Heart left ventricle (tissue), 13 donors: ENCODE results near the gene HAUS2.

Experiments
- POLR2A ChIP-seq, 2 donors: fragments of 450-650 bp; IDR thresholded peaks; one replicate each; pipeline ENCODE4 v1.6.1; 2017; ENCODE audit warnings: antibody characterized with exemption in 2 of 2, mild to moderate bottlenecking in 2 of 2, moderate library complexity in 2 of 2
- TF ChIP-seq, protein P1 (sequence below), 12 donors: fragments of 200-600 bp; sonication (generic) in 4 of 12; IDR thresholded peaks; one replicate each; pipeline versions ENCODE4 v1.5.0 to v1.8.0; 2018 to 2022; ENCODE audit warnings: antibody characterized with exemption in 12 of 12, mild to moderate bottlenecking in 5 of 12
- donor health status: ischemic (EF 13 %, LVEDD 7.1; RV severe dilation, severe dysfunction).
- donor health status: DM: no; HTN: yes; CAD: no.
- donor health status: DM: no; HTN: no; CAD: no.
- donor health status: ischemic (EF 25% LVEDD 6.9; RV normal size, moderate dysfunction).
- donor health status: ischemic (EF 25% LVEDD 5.7; RV mildly dilated, moderate dysfunction).
- donor health status: ischemic (EF 35%, LVEDD 5.7; RV mildly dilated, moderate dysfunction).
- donor health status: nonischemic (EF 11% LVEDD 7.7; RV severe dilation, severe dysfunction).
- donor health status: DM: yes; HTN: yes; CAD: no.
- donor health status: PGD.
- donor health status: ischemic (EF 29% LVEDD 5.4; RV normal size, mild dysfunction).
- donor health status: nonischemic (EF 23%, LVEDD 6.1; RV moderate dilation, normal function).

DNA sequence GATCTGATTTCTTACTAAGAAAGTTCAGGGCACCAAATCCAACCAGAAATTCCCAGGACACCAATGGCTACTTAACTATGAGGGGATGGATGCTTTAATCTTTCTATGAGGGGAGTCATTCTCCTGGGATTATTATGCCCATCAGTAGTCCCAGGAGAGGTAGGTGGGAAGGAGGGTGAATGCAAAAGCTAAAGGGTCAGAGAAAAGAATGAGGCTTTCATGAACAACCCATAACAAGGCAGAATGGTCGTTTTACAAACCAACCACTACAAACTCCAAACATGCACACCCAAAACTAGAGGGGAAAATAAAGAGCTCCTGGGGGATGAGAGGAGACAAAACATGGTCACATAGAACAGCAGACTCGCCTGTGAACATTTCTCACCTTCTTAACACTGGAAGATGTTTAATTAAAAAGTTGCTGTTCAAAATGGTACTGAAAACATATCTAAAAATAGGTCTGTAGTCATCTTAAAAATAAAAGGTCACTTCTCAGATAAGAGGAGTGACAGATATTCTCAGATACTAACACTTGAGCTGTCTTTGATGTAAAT lies 30.4 kb downstream of the HAUS2 start:
- TF ChIP-seq, protein P1, sequence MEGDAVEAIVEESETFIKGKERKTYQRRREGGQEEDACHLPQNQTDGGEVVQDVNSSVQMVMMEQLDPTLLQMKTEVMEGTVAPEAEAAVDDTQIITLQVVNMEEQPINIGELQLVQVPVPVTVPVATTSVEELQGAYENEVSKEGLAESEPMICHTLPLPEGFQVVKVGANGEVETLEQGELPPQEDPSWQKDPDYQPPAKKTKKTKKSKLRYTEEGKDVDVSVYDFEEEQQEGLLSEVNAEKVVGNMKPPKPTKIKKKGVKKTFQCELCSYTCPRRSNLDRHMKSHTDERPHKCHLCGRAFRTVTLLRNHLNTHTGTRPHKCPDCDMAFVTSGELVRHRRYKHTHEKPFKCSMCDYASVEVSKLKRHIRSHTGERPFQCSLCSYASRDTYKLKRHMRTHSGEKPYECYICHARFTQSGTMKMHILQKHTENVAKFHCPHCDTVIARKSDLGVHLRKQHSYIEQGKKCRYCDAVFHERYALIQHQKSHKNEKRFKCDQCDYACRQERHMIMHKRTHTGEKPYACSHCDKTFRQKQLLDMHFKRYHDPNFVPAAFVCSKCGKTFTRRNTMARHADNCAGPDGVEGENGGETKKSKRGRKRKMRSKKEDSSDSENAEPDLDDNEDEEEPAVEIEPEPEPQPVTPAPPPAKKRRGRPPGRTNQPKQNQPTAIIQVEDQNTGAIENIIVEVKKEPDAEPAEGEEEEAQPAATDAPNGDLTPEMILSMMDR (IDR thresholded peaks at IDR 0.05): no peak
- no peak for TF ChIP-seq POLR2A (IDR thresholded peaks at IDR 0.05)
